Gastroesophageal sphincter (tissue), 4 donors: ENCODE data around the gene CADPS2. TPM values are rescaled to one million over a fixed set of nuclear protein-coding genes. Genes with fewer than 3 reads are reported as not detected.
A peak's percentile ranks its signal among the peaks of the same experiment; 100 is the strongest.

Experiments used
- ATAC-seq: fragments of 150-250 bp; one replicate; pipeline ENCODE4 v1.9.1; 2016; ENCODE audit warnings: mild to moderate bottlenecking, moderate library complexity
- H3K27ac ChIP-seq, 4 donors: fragments of 200-600 bp; sonication (generic) in 3 of 4; 1 replicate in 3 of 4; 2 replicates in 1 of 4; pipeline ENCODE4 v1.5.1; 2016 to 2019
- H3K27me3 ChIP-seq: fragments of 200-600 bp; sonication (generic); one replicate; pipeline ENCODE4 v1.5.1; 2019
- H3K36me3 ChIP-seq, 2 donors: fragments of 200-600 bp; sonication (generic); one replicate each; pipeline ENCODE4 v1.5.1; 2019; ENCODE audit warnings: control low read depth in 1 of 2
- H3K4me1 ChIP-seq, 3 donors: fragments of 200-600 bp; sonication (generic); 1 replicate in 2 of 3; 2 replicates in 1 of 3; pipeline ENCODE4 v1.5.1; 2016 to 2019; ENCODE audit warnings: control low read depth in 2 of 3
- H3K4me3 ChIP-seq, 2 donors: fragments of 200-600 bp; sonication (generic); one replicate each; pipeline ENCODE4 v1.5.1; 2019; ENCODE audit warnings: mild to moderate bottlenecking in 1 of 2, moderate library complexity in 1 of 2
- H3K9me3 ChIP-seq, 3 donors: fragments of 200-600 bp; sonication (generic); one replicate each; pipeline ENCODE4 v1.5.1; 2017 to 2019; ENCODE audit warnings: control low read depth in 2 of 3
- CTCF ChIP-seq, 4 experiments: fragments of 200-600 bp in 2 of 4; fragments of 450-650 bp in 2 of 4; sonication (generic) in 1 of 4; IDR thresholded peaks; one replicate each; pipeline ENCODE4 v1.5.1; 2017 to 2019; ENCODE audit warnings: antibody characterized with exemption in 4 of 4, mild to moderate bottlenecking in 2 of 4, moderate library complexity in 2 of 4
- EP300 ChIP-seq: sonication (generic); formaldehyde crosslinking; IDR thresholded peaks from one replicate; pipeline ENCODE4 v1.6.1; 2017; ENCODE audit warnings: antibody characterized with exemption, mild to moderate bottlenecking
- POLR2A ChIP-seq, 2 donors: fragments of 450-650 bp; IDR thresholded peaks; one replicate each; pipeline ENCODE4 v1.6.1; 2017; ENCODE audit warnings: antibody characterized with exemption in 2 of 2, mild to moderate bottlenecking in 2 of 2, moderate library complexity in 1 of 2
- POLR2AphosphoS5 ChIP-seq: sonication (generic); formaldehyde crosslinking; IDR thresholded peaks from one replicate; pipeline ENCODE4 v1.6.1; 2017; ENCODE audit warnings: antibody characterized with exemption
- WGBS, 2 donors: methylation state at CpG; one replicate each; pipeline ENCODE4 v1.1.5; 2018; ENCODE audit warnings: low coverage in 1 of 2; 5-methylcytosine and 5-hydroxymethylcytosine counted together
- total RNA-seq, 4 donors: library from RNA; depleted of rRNA; stranded (reverse); fragments of >200 nt; gene quantifications; one replicate each; pipeline ENCODE4 v1.1.0, GENCODE V29; 2016

The CADPS2 gene
- total RNA-seq, 4 donors from 2014 or later, result 20.3 to 205 (median 138) TPM

DNA sequence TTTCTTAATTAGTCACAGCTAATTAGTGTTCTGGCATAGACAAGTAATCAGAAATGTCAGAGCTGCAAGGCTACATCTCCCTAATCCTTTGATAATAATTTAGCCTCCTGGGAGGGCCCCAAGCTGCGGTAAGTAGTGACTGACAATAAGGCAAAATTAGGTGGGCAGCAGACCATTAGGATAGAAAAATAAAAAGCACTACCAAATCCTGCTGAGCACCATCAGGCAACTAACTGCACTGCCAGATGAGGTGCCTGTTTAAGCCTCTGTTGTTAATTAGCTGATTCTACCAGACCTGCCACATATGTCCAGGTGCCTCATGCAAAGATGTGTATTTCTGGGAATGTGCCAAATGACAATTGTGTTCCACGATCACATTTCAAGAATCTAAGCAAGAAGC is 549.2 kb downstream of the CADPS2 start:
- Histone ChIP-seq H3K4me3 (no peak overlapping the region), H3K4me1 (no peaks in the 10 kb centered on the region), H3K27me3 (no peaks in the 10 kb centered on the region), H3K36me3 (peaks cover 0 to 4% of the 10 kb centered on the region in 2 donors), H3K27ac (no peak overlapping the region), H3K9me3 (no peaks in the 10 kb centered on the region)
- 73 to 82% methylated on average over 2 of the region's 2 CpGs for WGBS, 2 donors
- TF ChIP-seq CTCF (IDR thresholded peaks at IDR 0.05) (no peak), EP300 (no peak), POLR2A (IDR thresholded peaks at IDR 0.05) (no peak), POLR2AphosphoS5 (no peak)
- ATAC-seq, result no peak

- Histone ChIP-seq H3K27me3 (no peaks in the 10 kb centered on the region), H3K27ac (no peak overlapping the region), H3K4me1 (no peaks in the 10 kb centered on the region), H3K9me3 (no peaks in the 10 kb centered on the region), H3K4me3 (no peak overlapping the region), H3K36me3 (no peaks in the 10 kb centered on the region)
- 60 to 77% methylated on average over 7 of the region's 8 CpGs for WGBS, 2 donors
- TF ChIP-seq POLR2AphosphoS5 (no peak), EP300 (no peak), CTCF (IDR thresholded peaks at IDR 0.05) (no peak), POLR2A (IDR thresholded peaks at IDR 0.05) (no peak)
- no peak for ATAC-seq
Measured at GRCh38 chr7:122329145-122329802, 557.0 kb downstream of the CADPS2 start.

DNA sequence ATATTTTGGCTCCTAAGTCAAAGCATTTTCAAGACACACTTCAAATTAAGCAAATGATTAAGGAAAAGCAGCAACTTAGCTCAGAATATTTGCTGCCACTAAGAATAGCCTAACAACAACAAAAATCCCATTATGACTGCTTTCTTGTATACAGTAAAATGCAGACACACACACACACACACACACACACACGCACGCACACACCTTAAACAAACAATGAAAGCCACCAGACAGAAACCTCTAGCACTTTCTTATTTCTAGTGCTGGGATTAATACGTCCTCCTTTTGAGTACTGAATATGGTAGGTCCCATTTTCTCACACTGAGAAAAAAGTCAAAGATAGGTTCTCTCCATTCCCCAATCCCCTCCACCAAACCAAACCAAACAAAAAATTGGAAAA is 558.3 kb downstream of the CADPS2 start:
- WGBS, 2 donors, result 62 to 78% methylated on average over 2 to 3 of the region's 3 CpGs

GRCh38 chr7:122316467-122317388 is 569.5 kb downstream of the CADPS2 start:
- Histone ChIP-seq H3K4me3 (peak overlapping the region in 1 of 2 donors; percentile 22), H3K27me3 (peaks cover 60% of the 10 kb centered on the region), H3K4me1 (peaks cover 0 to 29% (median 13%) of the 10 kb centered on the region in 3 donors), H3K36me3 (no peaks in the 10 kb centered on the region), H3K27ac (no peak overlapping the region), H3K9me3 (peaks cover 0 to 10% (median 0%) of the 10 kb centered on the region in 3 donors)
- ATAC-seq, result peak; percentile 44
- WGBS, 2 donors, result 27 to 83% methylated on average over 1 to 8 of the region's 71 CpGs
- no peak for TF ChIP-seq EP300
- no peak for TF ChIP-seq POLR2AphosphoS5

More for the DNA sequence above, 558.3 kb downstream of the CADPS2 start:
- no peak for ATAC-seq
- H3K27ac ChIP-seq, result no peak overlapping the region
- no peak overlapping the region for H3K4me3 ChIP-seq
- TF ChIP-seq EP300 (no peak), POLR2AphosphoS5 (no peak), POLR2A (IDR thresholded peaks at IDR 0.05) (no peak), CTCF (IDR thresholded peaks at IDR 0.05) (no peak)
- H3K9me3 ChIP-seq, result no peaks in the 10 kb centered on the region
- no peaks in the 10 kb centered on the region for H3K4me1 ChIP-seq
- no peaks in the 10 kb centered on the region for H3K27me3 ChIP-seq
- no peaks in the 10 kb centered on the region for H3K36me3 ChIP-seq
